NB4 (cell line): ENCODE data around the gene SLC25A25.

ENCODE experiments used
- CTCF ChIP-seq: IDR thresholded peaks from one replicate; pipeline ENCODE4 v1.5.1; 2012; ENCODE audit warnings: low read depth, low read length
- MAX ChIP-seq: IDR thresholded peaks from 2 replicates; pipeline ENCODE4 v1.6.1; 2011; ENCODE audit warnings: low read depth, low read length
- MYC ChIP-seq: IDR thresholded peaks from 2 replicates; pipeline ENCODE4 v1.6.1; 2011; ENCODE audit warnings: low read depth, low read length
- POLR2A ChIP-seq: IDR thresholded peaks from 2 replicates; pipeline ENCODE4 v1.6.1; 2011; ENCODE audit warnings: mild to moderate bottlenecking; ENCODE audit not compliant: insufficient read length; ENCODE audit errors: extremely low read depth

- no peak for TF ChIP-seq CTCF
- TF ChIP-seq POLR2A: no peak
- TF ChIP-seq MYC: no peak
- no peak for TF ChIP-seq MAX
These were observed 39.0 kb downstream of the SLC25A25 start for GRCh38 chr9:128106940-128107467.
